ENCODE data around the gene SPART. TPM values are rescaled to one million over a fixed set of nuclear protein-coding genes. Genes with fewer than 3 reads are reported as not detected.

Gene SPART
- total and polyA plus RNA-seq, 2 of the 8 experiments (the other 6 are each of a cell fraction or from before 2014, with no cell fraction given): 27.2 to 74.1 TPM

GRCh38 chr13:36302289-36302688, 43.9 kb downstream of the SPART start:
- Histone ChIP-seq H3K9ac (replicated peaks in 1 of 4; ENCODE audit: extremely low read depth in 1 of 4, low read depth in 3 of 4, low read length in 3 of 4) (no peak overlapping the region), H4K5ac (ENCODE audit: insufficient read length, low read depth, low read length) (no peak overlapping the region), H3K23ac (ENCODE audit: insufficient read length) (no peak overlapping the region), H4K20me1 (replicated peaks in 1 of 2; ENCODE audit: control insufficient read depth in 1 of 2, insufficient read depth in 2 of 2, low read length in 2 of 2) (no peaks in the 10 kb centered on the region), H2BK120ac (replicated peaks; ENCODE audit: low read depth, low read length) (no peak overlapping the region), H4K91ac (replicated peaks; ENCODE audit: insufficient read length, low read length) (no peak overlapping the region), H2BK12ac (ENCODE audit: low read depth, low read length) (no peak overlapping the region), H3K4ac (replicated peaks; ENCODE audit: insufficient read length, low read depth, low read length) (no peak overlapping the region), H3K4me1 (replicated peaks in 1 of 4; ENCODE audit: control insufficient read depth in 3 of 4, insufficient read depth in 4 of 4, low read length in 3 of 4) (peaks cover 0 to 19% (median 12%) of the 10 kb centered on the region in 4 experiments; a peak in 3 of 7 replicates), H3K9me3 (ENCODE audit: insufficient read depth in 2 of 2, low read depth in 1 of 2, low read length in 1 of 2) (no peaks in the 10 kb centered on the region), H3K27me3 (replicated peaks in 1 of 4; ENCODE audit: control insufficient read depth in 3 of 4, extremely low read depth in 1 of 4, insufficient read depth in 3 of 4, low read length in 3 of 4) (no peaks in the 10 kb centered on the region), H3K14ac (ENCODE audit: insufficient read length) (no peak overlapping the region), H3K56ac (replicated peaks; ENCODE audit: insufficient read length, low read depth, low read length) (no peak overlapping the region), H2BK20ac (ENCODE audit: low read length) (no peak overlapping the region), H2AFZ (ENCODE audit: low read length) (no peak overlapping the region), H3K79me2 (ENCODE audit: control insufficient read depth in 1 of 2, insufficient read depth in 2 of 2, low read length in 2 of 2) (no peaks in the 10 kb centered on the region), H2AK5ac (ENCODE audit: low read depth, low read length) (no peak overlapping the region), H3K27ac (ENCODE audit: low read depth, low read length) (no peak overlapping the region), H2BK5ac (ENCODE audit: low read depth, low read length) (no peak overlapping the region), H3K36me3 (ENCODE audit: control insufficient read depth in 2 of 4, insufficient read depth in 4 of 4, low read length in 3 of 4) (peaks cover 0 to 9% (median 2%) of the 10 kb centered on the region in 4 experiments; a peak in 3 of 8 replicates), H3K23me2 (ENCODE audit: low read depth, low read length) (peaks cover 3% of the 10 kb centered on the region; the same call in 1 of the 2 replicates), H4K8ac (ENCODE audit: extremely low read depth, insufficient read depth, low read length) (no peak overlapping the region), H3K18ac (ENCODE audit: extremely low read depth, low read length) (no peak overlapping the region), H3K4me3 (ENCODE audit: extremely low read depth in 1 of 4, insufficient read depth in 2 of 4, low read depth in 3 of 4, low read length in 4 of 4) (no peak overlapping the region), H2BK15ac (ENCODE audit: low read length) (no peak overlapping the region), H3K4me2 (ENCODE audit: insufficient read depth in 1 of 2, low read depth in 2 of 2, low read length in 2 of 2) (no peak overlapping the region), H3K79me1 (ENCODE audit: low read depth, low read length) (no peaks in the 10 kb centered on the region)
- 82% methylated on average over 3 of the region's 3 CpGs; no CpG with 5 or more reads in 1 of the 2 experiments for WGBS, 2 experiments (ENCODE audit: extremely low coverage in 1 of 2, insufficient coverage in 1 of 2, insufficient read length in 1 of 2, insufficient replicate concordance in 2 of 2, low coverage in 1 of 2, low lambda C conversion rate in 2 of 2, missing lambda C conversion rate in 1 of 2)
- POLR2A ChIA-PET (ENCODE audit: partially characterized antibody): interaction anchor here (0.5 to 1.5 kb wide), 3 partner anchors 12 to 579 kb away, joined by 3 to 4 read pairs (median 3); no protein-coding TSS in a partner anchor
- DNase-seq (ENCODE audit: low read depth in 1 of 2, low spot score in 2 of 2): no peak
- CTCF ChIA-PET (ENCODE audit: partially characterized antibody): interaction anchor here (0.7 kb wide), 1 partner anchor 10 kb away, joined by 6 read pairs; no protein-coding TSS in a partner anchor
- no peak for FAIRE-seq
- TF ChIP-seq GTF2F1 (IDR thresholded peaks at IDR 0.05; ENCODE audit: borderline replicate concordance, low read depth, low read length) (no peak), TAF1 (IDR thresholded peaks at IDR 0.05; ENCODE audit: low read depth, low read length) (no peak), SIRT6 (IDR thresholded peaks at IDR 0.05; ENCODE audit: low read length) (no peak), EZH2 (IDR thresholded peaks at IDR 0.05; ENCODE audit: low read depth, low read length, severe bottlenecking) (no peak), RNF2 (IDR thresholded peaks at IDR 0.05; ENCODE audit: borderline replicate concordance, low read depth, low read length, missing control alignments, poor library complexity, severe bottlenecking) (no peak), TCF12 (IDR thresholded peaks at IDR 0.05; ENCODE audit: low read depth, low read length) (no peak)

Data from H1 (cell line).